ENCODE measurements around the gene COL6A2.
"Not testable (repeated sequence)": the region's sequence is repeated elsewhere in the genome, so short reads cannot be mapped to it uniquely, and the experiment has no call there.

COL6A2 gene

GRCh38 chr21:46061063-46061462 lies 36.8 kb upstream of the COL6A2 start:
- no peak for DNase-seq

GRCh38 chr21:46061518-46061917 lies 36.4 kb upstream of the COL6A2 start:
- no peak for DNase-seq

- DNase-seq = no peak
Observed at GRCh38 chr21:46061950-46062349, 36.0 kb upstream of the COL6A2 start.

GRCh38 chr21:46062471-46063211 lies 35.3 kb upstream of the COL6A2 start:
- DNase-seq = no peak

GRCh38 chr21:46063227-46063626 lies 34.7 kb upstream of the COL6A2 start:
- no peak for DNase-seq

GRCh38 chr21:46063734-46064680 lies 33.9 kb upstream of the COL6A2 start:
- DNase-seq = no peak

GRCh38 chr21:46064870-46065214 lies 33.1 kb upstream of the COL6A2 start:
- no peak for DNase-seq

GRCh38 chr21:46065215-46065913 lies 32.5 kb upstream of the COL6A2 start:
- DNase-seq = no peak

GRCh38 chr21:46065914-46066551 lies 31.9 kb upstream of the COL6A2 start:
- DNase-seq = no peak

GRCh38 chr21:46066591-46067331 lies 31.2 kb upstream of the COL6A2 start:
- no peak for DNase-seq

- no peak for DNase-seq
Observed at GRCh38 chr21:46067505-46068201, 30.3 kb upstream of the COL6A2 start.

- no peak for DNase-seq
Observed at GRCh38 chr21:46068516-46069079, 29.3 kb upstream of the COL6A2 start.

- no peak for DNase-seq
Observed at GRCh38 chr21:46069166-46069565, 28.7 kb upstream of the COL6A2 start.

GRCh38 chr21:46069719-46070279 lies 28.1 kb upstream of the COL6A2 start:
- no peak for DNase-seq

GRCh38 chr21:46071082-46071481 lies 26.8 kb upstream of the COL6A2 start:
- no peak for DNase-seq

GRCh38 chr21:46076724-46077123 lies 21.2 kb upstream of the COL6A2 start:
- not testable (repeated sequence) for DNase-seq

- no peak for DNase-seq
Observed at GRCh38 chr21:46077674-46078101, 20.2 kb upstream of the COL6A2 start.

- no peak for DNase-seq
Observed at GRCh38 chr21:46078322-46078977, 19.5 kb upstream of the COL6A2 start.

GRCh38 chr21:46078978-46079351 lies 18.9 kb upstream of the COL6A2 start:
- no peak for DNase-seq

All from stimulated activated CD4-positive, alpha-beta T cell treated with anti-CD3 and anti-CD28 coated beads, Interleukin-1b, Interleukin-23, amount 100 ng/mL, for 48 hours (primary cell).